K562 (cell line): ENCODE results near the gene NRXN3. TPM values are rescaled to one million over a fixed set of nuclear protein-coding genes. Genes with fewer than 3 reads are reported as not detected.

Experiments
- ATAC-seq: fragments of 200-7000 bp; cut with Tn5 transposase; 3 replicates; pipeline ENCODE4 v1.9.1; 2020; ENCODE audit warnings: moderate library complexity
- BruUV-seq: library from RNA; stranded (reverse); fragments of 400-500 nt; replicated peaks from 2 replicates; lab custom pipeline; 2021; lab: Mats Ljungman, UMichigan
- CTCF ChIA-PET: fragments of 300-600 bp; formaldehyde crosslinking; extraction: SDS; loops from one replicate; lab custom pipeline; 2021; ENCODE audit warnings: low intra/inter-chr PET ratio; lab: Yijun Ruan, JAX
- POLR2A ChIA-PET: fragments of 300-600, 350-650 bp; sonication (Branson Sonifier 250); formaldehyde crosslinking; extraction: SDS; loops from one replicate; lab custom pipeline; 2021; ENCODE audit warnings: antibody characterized with exemption, inconsistent platforms; lab: Yijun Ruan, JAX
- DNase-seq, 4 experiments: peaks; one replicate each; pipeline versions ENCODE4 v3.0.0 to v3.0.0-alpha.2; 2011 to 2018; ENCODE audit warnings: low spot score in 3 of 4, mixed read lengths in 3 of 4; ENCODE audit errors: extremely low read depth in 1 of 4
- FAIRE-seq: peaks from 2 replicates; lab custom pipeline; 2011; peaks lifted over from hg19 to GRCh38; lab: Jason Lieb, UNC
- H2AFZ ChIP-seq: 2 replicates; pipeline ENCODE4 v1.6.0; 2011; ENCODE audit warnings: low read depth, low read length, control low read depth, inconsistent platforms
- H3K27ac ChIP-seq: fragments of 200-600 bp; 3 replicates; pipeline ENCODE4 v1.8.0; 2011; ENCODE audit warnings: low read depth, mild to moderate bottlenecking, control low read depth, inconsistent platforms, low read length, moderate library complexity, mixed read lengths; ENCODE audit errors: extremely low read depth
- H3K27me3 ChIP-seq, 2 experiments: fragments of 300-600 bp in 1 of 2; 2 replicates in 1 of 2; 3 replicates in 1 of 2; pipeline versions ENCODE4 v1.6.0 to v1.8.0; 2011; ENCODE audit warnings: inconsistent platforms in 2 of 2, low read length in 2 of 2, mild to moderate bottlenecking in 1 of 2, mixed read lengths in 1 of 2, moderate library complexity in 1 of 2; ENCODE audit not compliant: control insufficient read depth in 2 of 2, insufficient read depth in 2 of 2
- H3K36me3 ChIP-seq: fragments of 300-600 bp; 3 replicates; pipeline ENCODE4 v1.8.0; 2011; ENCODE audit warnings: mild to moderate bottlenecking, low read length, inconsistent platforms; ENCODE audit not compliant: control insufficient read depth, insufficient read depth
- H3K4me1 ChIP-seq, 2 experiments: fragments of 200-600 bp in 1 of 2; replicated peaks in 1 of 2; 2 replicates in 1 of 2; 3 replicates in 1 of 2; pipeline versions ENCODE4 v1.5.1 to v1.8.0; 2011; ENCODE audit warnings: inconsistent platforms in 2 of 2, low read length in 2 of 2, mild to moderate bottlenecking in 1 of 2, mixed read lengths in 1 of 2, moderate library complexity in 1 of 2; ENCODE audit not compliant: control insufficient read depth in 2 of 2, insufficient read depth in 2 of 2
- H3K4me2 ChIP-seq: 2 replicates; pipeline ENCODE4 v1.6.1; 2011; ENCODE audit warnings: low read length, control low read depth, inconsistent platforms, mixed read lengths; ENCODE audit not compliant: insufficient read depth
- H3K4me3 ChIP-seq: fragments of 200-600 bp; sonication (generic), shearing (Covaris generic); 2 replicates; pipeline ENCODE4 v1.5.1; 2016; ENCODE audit warnings: control low read depth, inconsistent platforms
- H3K79me2 ChIP-seq: fragments of 200-600 bp; 3 replicates; pipeline ENCODE4 v1.8.0; 2011; ENCODE audit warnings: low read length, inconsistent platforms; ENCODE audit not compliant: control insufficient read depth, insufficient read depth
- H3K9ac ChIP-seq, 2 experiments: 2 replicates each; pipeline versions ENCODE4 v1.6.0 to v1.6.1; 2011; ENCODE audit warnings: low read depth in 2 of 2, low read length in 2 of 2, control low read depth in 1 of 2, inconsistent platforms in 1 of 2, mild to moderate bottlenecking in 1 of 2, mixed read lengths in 1 of 2; ENCODE audit not compliant: insufficient read depth in 1 of 2
- H3K9me1 ChIP-seq: one replicate; pipeline ENCODE4 v1.6.0; 2011; ENCODE audit warnings: inconsistent platforms, mild to moderate bottlenecking, low read length, moderate library complexity; ENCODE audit not compliant: control insufficient read depth, insufficient read depth
- H3K9me3 ChIP-seq: replicated peaks from 2 replicates; pipeline ENCODE4 v1.5.1; 2011; ENCODE audit warnings: low read depth, low read length, inconsistent platforms; ENCODE audit not compliant: control insufficient read depth, insufficient read depth
- H4K20me1 ChIP-seq: replicated peaks from 2 replicates; pipeline ENCODE4 v1.6.1; 2011; ENCODE audit warnings: low read length, inconsistent platforms, mixed read lengths; ENCODE audit not compliant: control insufficient read depth, insufficient read depth
- BCL6 ChIP-seq: fragments of 250-450 bp; sonication (Bioruptor Pico); IDR thresholded peaks from 2 replicates; pipeline ENCODE4 v1.4.0; 2020
- C11orf30 ChIP-seq: fragments of 450-650 bp; IDR thresholded peaks from 2 replicates; pipeline ENCODE4 v1.6.1; 2016; ENCODE audit warnings: low read depth, mild to moderate bottlenecking
- CBFB ChIP-seq: sonication (generic); formaldehyde crosslinking; IDR thresholded peaks from 2 replicates; pipeline ENCODE4 v1.4.0; 2020; ENCODE audit warnings: mild to moderate bottlenecking, missing genetic modification reagents
- E2F3 ChIP-seq: fragments of 250-450 bp; sonication (Bioruptor Pico); IDR thresholded peaks from 2 replicates; pipeline ENCODE4 v1.4.0; 2020; ENCODE audit warnings: mild to moderate bottlenecking
- MAFF ChIP-seq: IDR thresholded peaks from 2 replicates; pipeline ENCODE4 v1.6.1; 2012; ENCODE audit warnings: low read length, improper control_type of control experiment
- MAFK ChIP-seq: IDR thresholded peaks from 2 replicates; pipeline ENCODE4 v1.6.1; 2011; ENCODE audit warnings: low read length, improper control_type of control experiment
- MIER1 ChIP-seq: fragments of 450-650 bp; IDR thresholded peaks from 2 replicates; pipeline ENCODE4 v1.6.1; 2016; ENCODE audit warnings: antibody characterized with exemption, mild to moderate bottlenecking, low read depth
- PML ChIP-seq: IDR thresholded peaks from 2 replicates; pipeline ENCODE4 v1.6.1; 2012; ENCODE audit warnings: low read length, inconsistent platforms
- SIN3A ChIP-seq, 2 experiments: fragments of 150-350 bp in 1 of 2; IDR thresholded peaks; 2 replicates each; pipeline ENCODE4 v1.6.1; 2011 to 2016; ENCODE audit warnings: borderline replicate concordance in 2 of 2, low read depth in 2 of 2, low read length in 2 of 2, mild to moderate bottlenecking in 2 of 2, moderate library complexity in 2 of 2; ENCODE audit not compliant: control insufficient read depth in 1 of 2
- ZNF316 ChIP-seq: fragments of 450-650 bp; IDR thresholded peaks from 2 replicates; pipeline ENCODE4 v1.6.1; 2016
- ZNF766 ChIP-seq: fragments of 200-800 bp; sonication (Bioruptor generic); conservative IDR thresholded peaks from 2 replicates; pipeline ENCODE4 v1.6.1; 2016; ENCODE audit warnings: missing genetic modification characterization, missing compliant biosample characterization
- WGBS: fragments of 100-300 bp; shearing (Covaris generic); methylation state at CpG from one replicate; pipeline ENCODE4 v1.1.6; 2016; ENCODE audit warnings: low coverage, mixed read lengths; ENCODE audit not compliant: insufficient coverage; ENCODE audit errors: missing lambda C conversion rate; 5-methylcytosine and 5-hydroxymethylcytosine counted together
- in situ Hi-C: fragments of 300-500 bp; cut with MboI; formaldehyde crosslinking; loops from 4 replicates; pipeline ENCODE4 v1.15.0; 2018; ENCODE audit warnings: inconsistent platforms, mixed read lengths
- intact Hi-C: fragments of 100-400 bp; cut with micrococcal nuclease; formaldehyde crosslinking; loops from 2 replicates; pipeline ENCODE4 v1.14.2; 2022
- polyA plus RNA-seq, 8 experiments: library from polyadenylated mRNA; depleted of rRNA in 4 of 8; stranded (reverse) in 5 of 8; unstranded in 3 of 8; fragments of >200 nt; fragmentation: Nextera tagmentation in 2 of 8; fragmentation: Illumina TruSeq in 1 of 8; extraction: Ambion mirVana in 2 of 8; extraction: Trizol in 1 of 8; gene quantifications; 2 replicates each; pipeline versions ENCODE4 v1.2.1 to v1.2.3, GENCODE V29; 2011 to 2014; ENCODE audit warnings: inconsistent platforms in 1 of 8, missing spikeins in 1 of 8
- total RNA-seq, 7 experiments: library from RNA; depleted of rRNA in 6 of 7; stranded (reverse); fragments of >200 nt in 6 of 7; fragmentation: Illumina TruSeq in 2 of 7; extraction: Trizol in 2 of 7; gene quantifications; 2 replicates each; pipeline versions ENCODE4 v1.2.1 to v1.2.3, GENCODE V29; 2011 to 2021; ENCODE audit warnings: low replicate concordance in 1 of 7
- TF ChIP-seq, protein P1 (sequence below): sonication (generic); formaldehyde crosslinking; IDR thresholded peaks from 2 replicates; pipeline ENCODE4 v1.8.0; 2022; ENCODE audit warnings: missing genetic modification reagents, mild to moderate bottlenecking, moderate library complexity, borderline replicate concordance

Gene NRXN3
- total and polyA plus RNA-seq, 9 of the 15 experiments (the other 6 are each of a cell fraction or from before 2014, with no cell fraction given) = 0.09 TPM; not detected in 8

DNA sequence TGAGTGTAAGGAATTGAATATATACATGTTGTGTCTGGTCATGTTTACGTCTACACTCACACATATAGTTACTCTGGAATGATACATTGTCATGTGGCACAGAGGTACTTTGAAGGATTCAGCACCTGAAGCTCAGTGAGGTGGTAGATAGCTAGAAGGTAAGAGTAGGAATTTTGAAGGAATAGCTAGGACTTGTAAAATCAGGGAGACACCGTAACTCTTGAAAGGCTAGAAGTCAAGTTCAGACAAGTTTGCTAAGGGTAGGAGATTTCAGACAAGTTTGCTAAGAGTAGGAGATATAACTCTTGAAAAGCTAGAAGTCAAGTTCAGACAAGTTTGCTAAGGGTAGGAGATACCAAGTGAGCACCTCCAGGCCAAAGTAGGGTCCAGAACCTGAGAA lies 14.0 kb upstream of the NRXN3 start:
- Histone ChIP-seq H3K27ac (no peak overlapping the region), H4K20me1 (no peaks in the 10 kb centered on the region), H3K79me2 (no peaks in the 10 kb centered on the region), H3K4me3 (no peak overlapping the region), H2AFZ (no peak overlapping the region), H3K9ac (no peak overlapping the region), H3K27me3 (no peaks in the 10 kb centered on the region), H3K4me1 (no peaks in the 10 kb centered on the region), H3K9me3 (no peaks in the 10 kb centered on the region), H3K4me2 (no peak overlapping the region), H3K36me3 (no peaks in the 10 kb centered on the region), H3K9me1 (no peaks in the 10 kb centered on the region)
- in situ Hi-C loops = no loop called here
- intact Hi-C loops = loop anchor here (10.0 kb wide), 1 partner anchor 291 kb away; no protein-coding TSS in a partner anchor
- 0% methylated on average over 2 of the region's 2 CpGs for WGBS
- TF ChIP-seq BCL6 (CRISPR knock-in tag) = no peak
- TF ChIP-seq CBFB = no peak
- TF ChIP-seq PML = no peak
- no peak for TF ChIP-seq MAFK
- ATAC-seq (no peak), FAIRE-seq (no peak), DNase-seq (no peak)
- ChIA-PET POLR2A (no interaction called here), CTCF (no interaction called here)
- BruUV-seq = no TSS peak

DNA sequence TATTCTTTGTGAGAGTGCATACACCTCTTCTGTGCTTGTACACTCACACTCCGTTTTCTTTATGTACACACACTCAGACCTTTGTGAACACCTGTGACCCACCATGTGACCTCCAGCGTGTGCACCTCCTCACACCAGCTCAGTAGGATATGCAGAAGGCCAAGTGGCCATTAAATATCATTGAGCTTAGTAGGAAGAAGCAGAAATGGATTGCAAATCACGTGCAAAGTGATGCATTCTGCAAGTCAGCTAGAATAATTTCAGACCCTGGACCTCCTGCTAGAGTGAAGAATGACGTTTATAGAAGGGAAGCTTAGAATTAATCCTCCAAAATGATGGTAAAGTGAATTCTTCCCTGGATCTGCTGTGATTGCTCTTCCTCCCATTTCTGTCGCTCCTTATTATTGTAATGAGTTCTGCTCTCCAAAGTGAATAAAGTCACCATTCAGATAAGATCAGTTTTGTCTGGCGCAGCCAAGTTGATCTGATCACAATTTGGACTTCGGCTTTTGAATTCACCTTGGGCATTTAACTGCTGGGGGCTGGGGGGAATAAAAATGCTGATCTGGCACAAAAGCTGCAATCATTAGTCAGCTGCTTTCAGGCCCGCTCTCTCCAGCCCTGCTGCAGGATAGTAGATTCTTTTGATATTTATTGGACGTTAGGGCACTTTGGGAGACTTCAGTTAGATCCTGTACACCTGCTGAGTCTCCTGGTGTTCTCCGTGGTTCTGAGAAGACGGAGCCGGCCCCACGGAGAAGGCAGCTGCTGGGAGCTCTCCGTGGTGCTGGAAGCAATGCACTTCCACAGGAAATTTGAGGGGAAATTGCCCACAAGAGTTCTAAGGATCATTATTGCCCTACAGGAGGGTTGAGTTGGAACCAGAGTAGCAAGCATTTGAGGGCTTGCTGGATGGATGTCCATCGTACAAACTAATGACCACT lies 12.4 kb upstream of the NRXN3 start:
- BruUV-seq = no TSS peak
- Histone ChIP-seq H3K9me3 (no peaks in the 10 kb centered on the region), H3K4me3 (no peak overlapping the region), H3K27me3 (no peaks in the 10 kb centered on the region), H4K20me1 (no peaks in the 10 kb centered on the region), H3K27ac (no peak overlapping the region), H3K4me2 (no peak overlapping the region), H3K4me1 (no peaks in the 10 kb centered on the region; a peak in 1 of 5 replicates), H2AFZ (no peak overlapping the region), H3K79me2 (no peaks in the 10 kb centered on the region), H3K36me3 (no peaks in the 10 kb centered on the region), H3K9me1 (no peaks in the 10 kb centered on the region), H3K9ac (no peak overlapping the region)
- no peak for ATAC-seq
- DNase-seq = peak; percentile 12 to 16 (median 14)
- no peak for FAIRE-seq
- POLR2A ChIA-PET = interaction anchor here (0.6 kb wide), 1 partner anchor 21 kb away, joined by 3 read pairs; no protein-coding TSS in a partner anchor
- in situ Hi-C loops (no loop called here), intact Hi-C loops (loop anchor here (10.0 kb wide), 1 partner anchor 293 kb away; no protein-coding TSS in a partner anchor)
- WGBS = 3% methylated on average over 15 of the region's 15 CpGs
- CTCF ChIA-PET = no interaction called here
- TF ChIP-seq ZNF316 (peak; percentile 84), ZNF766 (CRISPR knock-in tag) (0 out of 2 replicates have a peak, but pooled peaks have one; percentile 48), MIER1 (peak; percentile 83), SIN3A (IDR thresholded peaks at IDR 0.05; ENCODE audit: borderline replicate concordance in 2 of 2, control insufficient read depth in 1 of 2, low read depth in 2 of 2, low read length in 2 of 2) (peak in 1 of 2 experiments; percentile 82; a peak in 2 of 4 replicates), E2F3 (CRISPR knock-in tag) (no peak), MAFF (peak; percentile 85), C11orf30 (peak; percentile 84), MAFK (peak; percentile 85)
- TF ChIP-seq, protein P1, sequence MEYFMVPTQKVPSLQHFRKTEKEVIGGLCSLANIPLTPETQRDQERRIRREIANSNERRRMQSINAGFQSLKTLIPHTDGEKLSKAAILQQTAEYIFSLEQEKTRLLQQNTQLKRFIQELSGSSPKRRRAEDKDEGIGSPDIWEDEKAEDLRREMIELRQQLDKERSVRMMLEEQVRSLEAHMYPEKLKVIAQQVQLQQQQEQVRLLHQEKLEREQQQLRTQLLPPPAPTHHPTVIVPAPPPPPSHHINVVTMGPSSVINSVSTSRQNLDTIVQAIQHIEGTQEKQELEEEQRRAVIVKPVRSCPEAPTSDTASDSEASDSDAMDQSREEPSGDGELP = peak; percentile 47; the same call in 1 of the 2 replicates
